Measurements from ENCODE around the gene AHCY.
"Not testable (repeated sequence)": the region's sequence is repeated elsewhere in the genome, so short reads cannot be mapped to it uniquely, and the experiment has no call there.

The AHCY gene

DNA sequence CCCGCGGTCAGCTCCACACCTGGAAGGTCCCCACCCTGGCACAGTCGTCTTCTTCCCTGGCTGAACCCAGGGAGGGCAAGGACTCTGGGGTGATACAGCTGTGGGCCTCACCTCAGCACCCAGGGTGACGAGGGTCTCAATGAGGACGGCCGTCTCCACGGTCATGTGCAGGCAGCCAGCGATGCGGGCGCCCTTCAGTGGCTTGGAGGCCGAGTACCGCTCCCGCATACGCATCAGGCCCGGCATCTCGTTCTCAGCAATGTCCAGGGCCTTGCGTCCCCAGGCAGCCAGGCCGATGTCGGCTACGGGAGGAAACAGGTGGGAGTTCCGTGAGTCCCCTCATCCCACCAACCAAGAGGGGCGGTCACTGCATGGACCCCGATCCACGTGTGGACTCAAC is 7.9 kb downstream of the AHCY start:
- DNase-seq: no peak

GRCh38 chr20:34294563-34294962 is 8.6 kb downstream of the AHCY start:
- no peak for DNase-seq

- DNase-seq: no peak
Measured at GRCh38 chr20:34293589-34293988, 9.6 kb downstream of the AHCY start.

DNA sequence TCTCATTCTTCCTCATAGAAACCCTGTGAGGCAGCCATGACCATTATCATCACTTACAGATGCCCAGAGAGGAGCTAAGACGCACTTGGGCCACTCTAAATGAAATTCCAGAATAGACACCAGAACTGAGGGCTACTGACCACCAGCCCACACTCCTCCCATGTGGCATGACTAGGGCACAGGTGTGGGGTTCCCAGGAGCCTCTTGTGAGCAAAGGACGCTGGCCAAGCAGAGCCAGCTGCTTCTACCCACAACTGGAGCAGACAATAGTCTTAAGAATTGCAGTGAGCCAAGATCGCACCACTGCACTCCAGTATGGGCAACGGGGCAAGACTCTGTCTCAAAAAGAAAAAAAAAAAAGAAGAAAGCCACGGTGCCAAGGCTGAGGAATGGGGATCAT is 10.0 kb downstream of the AHCY start:
- no peak for DNase-seq

DNA sequence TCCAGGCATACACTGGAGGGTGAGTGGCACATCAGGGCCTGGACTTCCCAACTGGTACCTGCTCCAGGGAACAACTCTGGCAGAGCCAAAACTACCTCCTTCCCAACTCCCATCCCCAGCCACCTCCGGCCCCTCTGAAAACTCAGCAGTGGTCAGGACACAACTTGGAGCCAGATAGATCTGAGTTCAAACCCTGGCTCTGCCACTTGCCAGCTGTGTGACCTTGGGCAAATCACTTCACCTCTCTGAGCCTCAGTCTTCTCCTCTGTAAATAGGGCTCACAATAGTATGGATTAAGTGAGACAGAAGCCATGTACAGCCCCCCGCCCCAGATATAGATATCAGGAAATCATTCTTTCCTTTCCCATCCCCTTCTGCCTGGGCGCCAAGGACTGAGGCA is 10.7 kb downstream of the AHCY start:
- DNase-seq: no peak

GRCh38 chr20:34290471-34290870 is 12.7 kb downstream of the AHCY start:
- no peak for DNase-seq

- DNase-seq: not testable (repeated sequence)
Measured at GRCh38 chr20:34287500-34287899, 15.7 kb downstream of the AHCY start.

DNA sequence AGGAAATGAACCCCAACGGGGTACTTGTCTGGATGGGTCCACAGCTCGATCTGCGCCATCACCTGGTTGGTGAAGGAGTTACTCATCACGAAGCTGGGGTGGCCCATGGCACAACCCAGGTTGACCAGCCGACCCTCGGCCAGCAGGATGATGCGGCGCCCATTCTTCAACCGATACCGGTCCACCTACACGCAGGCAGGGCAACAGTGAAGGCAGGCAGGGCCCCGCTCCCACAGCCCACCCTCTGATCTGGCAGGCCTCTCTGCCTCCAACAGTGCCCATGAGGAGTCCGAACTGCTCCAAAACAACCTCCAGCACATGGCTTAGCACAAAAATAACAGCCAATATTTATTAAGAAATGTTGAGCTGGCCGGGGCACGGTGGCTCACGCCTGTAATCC is 17.7 kb downstream of the AHCY start:
- DNase-seq: no peak

DNA sequence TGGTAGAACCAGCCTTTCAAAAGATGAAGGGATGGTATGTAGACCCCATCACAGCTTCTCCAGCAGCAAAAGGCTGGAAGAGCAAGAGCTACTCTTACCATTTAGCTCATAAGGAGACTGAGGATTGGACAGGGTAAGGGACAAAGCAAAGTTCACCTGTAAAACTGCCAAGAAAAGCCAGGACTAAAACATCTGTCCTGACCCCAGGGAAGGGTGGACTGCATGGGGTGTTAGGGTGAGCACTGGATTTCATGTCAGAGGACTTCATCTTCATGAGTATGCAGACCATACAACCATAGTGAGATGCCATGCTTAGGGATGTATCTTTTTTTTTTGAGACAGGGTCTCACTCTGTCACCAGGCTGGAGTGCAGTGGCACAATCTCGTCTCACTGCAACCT is 19.3 kb downstream of the AHCY start:
- no peak for DNase-seq

- DNase-seq: no peak
Measured at GRCh38 chr20:34282041-34282440, 21.1 kb downstream of the AHCY start.

- DNase-seq: no peak
Measured at GRCh38 chr20:34281177-34281576, 22.0 kb downstream of the AHCY start.

- DNase-seq: no peak
Measured at GRCh38 chr20:34274694-34275093, 28.5 kb downstream of the AHCY start.

- DNase-seq: no peak
Measured at GRCh38 chr20:34271956-34272355, 31.2 kb downstream of the AHCY start.

- no peak for DNase-seq
Measured at GRCh38 chr20:34269996-34270627, 33.0 kb downstream of the AHCY start.

- no peak for DNase-seq
Measured at GRCh38 chr20:34268851-34269636, 34.1 kb downstream of the AHCY start.

DNA sequence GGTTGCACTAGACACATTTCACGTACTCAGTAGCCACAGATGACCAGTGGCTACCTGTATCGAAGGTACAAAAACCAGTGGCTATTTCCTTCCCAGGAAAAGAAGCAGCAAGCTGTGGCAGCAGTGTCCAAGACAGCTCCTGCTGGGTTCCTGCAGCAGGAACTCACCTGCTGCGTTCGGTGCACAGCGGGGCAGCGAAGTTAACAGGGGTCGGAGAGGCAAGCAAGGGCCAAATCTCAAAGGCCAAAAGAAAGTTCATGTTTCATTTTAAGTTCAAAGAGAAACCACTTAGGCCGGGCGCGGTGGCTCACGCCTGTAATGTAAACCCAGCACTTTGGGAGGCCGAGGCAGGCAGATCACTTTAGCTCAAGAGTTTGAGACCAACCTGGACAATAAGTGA is 35.0 kb downstream of the AHCY start:
- DNase-seq: no peak

GRCh38 chr20:34264141-34264540 is 39.0 kb downstream of the AHCY start:
- DNase-seq: no peak

DNA sequence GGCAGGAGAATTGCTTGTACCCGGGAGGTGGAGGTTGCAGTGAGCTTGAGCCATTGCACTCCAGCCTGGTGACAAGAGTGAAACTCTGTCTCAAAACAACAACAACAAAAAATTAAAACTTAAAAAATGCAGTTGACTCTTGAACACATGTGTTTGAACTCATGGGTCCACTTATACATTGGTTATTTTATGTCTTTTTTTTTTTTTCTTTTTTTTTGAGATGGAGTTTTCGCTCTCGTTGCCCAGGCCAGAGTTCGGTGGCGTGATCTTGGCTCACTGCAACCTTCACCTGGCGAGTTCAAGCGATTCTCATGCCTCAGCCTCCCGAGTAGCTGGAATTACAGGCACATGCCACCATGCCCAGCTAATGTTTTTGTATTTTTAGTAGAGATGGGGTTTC is 39.7 kb downstream of the AHCY start:
- DNase-seq: not testable (repeated sequence)

- no peak for DNase-seq
Measured at GRCh38 chr20:34262488-34263288, 40.5 kb downstream of the AHCY start.

GRCh38 chr20:34260208-34260942 is 42.8 kb downstream of the AHCY start:
- DNase-seq: no peak

GRCh38 chr20:34256629-34257124 is 46.5 kb downstream of the AHCY start:
- DNase-seq: no peak

- no peak for DNase-seq
Measured at GRCh38 chr20:34254979-34255378, 48.2 kb downstream of the AHCY start.

Measured in cortex of kidney (tissue), 1 donor.